GM19025 (cell line): ENCODE results near the gene MAN1C1.

Source experiments
- ATAC-seq: cut with Tn5 transposase; IDR thresholded peaks from one replicate; pipeline ENCODE4 v1.9.1; 2021; ENCODE audit warnings: mild to moderate bottlenecking, low read depth, moderate library complexity; ENCODE audit not compliant: unreplicated experiment

Gene MAN1C1

GRCh38 chr1:25793585-25794170 lies 177.1 kb downstream of the MAN1C1 start:
- no peak for ATAC-seq

GRCh38 chr1:25794325-25794724 lies 177.7 kb downstream of the MAN1C1 start:
- no peak for ATAC-seq

- ATAC-seq: no peak
Measured at GRCh38 chr1:25795211-25795610, 178.6 kb downstream of the MAN1C1 start.

DNA sequence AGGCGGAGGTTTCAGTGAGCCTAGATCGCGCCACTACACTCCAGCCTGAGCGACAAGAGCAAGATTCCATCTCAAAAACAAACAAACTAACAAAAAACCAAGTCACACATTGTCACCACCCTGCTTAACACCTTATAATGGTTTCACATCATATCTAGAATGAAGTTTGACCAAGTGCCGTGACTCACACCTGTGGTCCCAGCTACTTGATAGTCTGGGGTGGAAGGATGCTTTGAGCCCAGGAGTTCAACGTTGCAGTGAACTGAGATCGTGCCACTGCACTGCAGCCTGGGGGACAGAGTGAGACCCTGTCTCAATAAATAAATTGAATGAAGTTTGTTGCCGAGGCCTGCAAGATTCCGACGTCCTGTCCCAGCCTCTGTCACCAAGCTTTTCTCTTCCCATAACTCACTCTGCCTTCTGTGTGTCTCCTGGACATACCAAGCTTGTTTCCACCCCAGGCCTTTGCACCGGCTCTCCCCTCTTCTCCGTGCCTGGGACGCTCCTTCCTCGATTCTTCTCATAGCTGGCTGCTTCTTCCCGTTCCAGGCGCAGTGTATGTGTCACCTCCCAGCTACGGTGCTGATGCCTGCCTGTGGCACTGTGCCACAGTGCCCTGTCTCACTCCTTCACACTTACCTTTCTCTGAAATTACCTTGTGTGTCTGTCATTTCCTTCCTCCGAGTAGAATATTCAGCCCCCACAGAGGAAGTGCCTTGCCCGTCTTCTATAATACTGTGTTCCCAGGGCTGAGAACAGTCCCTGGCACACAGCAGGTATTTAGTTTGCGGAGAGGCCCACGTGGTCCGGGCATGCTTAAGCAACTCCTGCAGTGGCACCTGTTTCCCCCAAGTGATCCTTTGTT lies 179.6 kb downstream of the MAN1C1 start:
- no peak for ATAC-seq

DNA sequence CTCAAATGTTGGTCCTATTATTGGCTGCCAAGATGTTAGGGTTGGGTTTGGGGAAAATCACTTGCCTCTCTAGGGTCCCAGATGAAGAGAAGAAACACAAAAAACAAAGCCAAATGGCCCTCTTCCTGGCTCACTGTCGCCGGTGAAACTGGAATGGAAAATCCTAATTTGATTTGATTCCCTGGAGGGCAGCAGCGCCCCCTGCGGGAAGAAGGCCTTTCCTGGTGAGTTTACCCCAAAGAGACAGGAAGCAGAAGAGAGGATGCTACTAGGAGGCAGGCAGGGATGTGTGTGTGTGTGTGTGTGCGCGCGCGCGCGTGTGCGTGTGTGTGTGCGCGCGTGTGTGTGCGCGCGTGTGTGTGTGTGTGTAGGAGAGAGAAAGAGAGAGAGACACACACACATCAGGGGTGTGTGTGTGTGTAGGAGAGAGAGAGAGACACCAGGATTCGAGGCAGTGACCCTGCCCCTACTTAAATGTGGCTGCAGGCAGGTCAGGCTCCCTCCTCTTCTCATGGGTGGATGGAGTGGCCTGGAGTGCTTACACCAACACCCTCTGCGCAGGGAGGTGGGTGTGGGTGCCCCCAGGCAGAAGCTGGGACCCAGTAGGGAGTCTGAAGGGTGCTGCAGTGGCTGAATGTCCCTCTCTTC lies 180.3 kb downstream of the MAN1C1 start:
- no peak for ATAC-seq

DNA sequence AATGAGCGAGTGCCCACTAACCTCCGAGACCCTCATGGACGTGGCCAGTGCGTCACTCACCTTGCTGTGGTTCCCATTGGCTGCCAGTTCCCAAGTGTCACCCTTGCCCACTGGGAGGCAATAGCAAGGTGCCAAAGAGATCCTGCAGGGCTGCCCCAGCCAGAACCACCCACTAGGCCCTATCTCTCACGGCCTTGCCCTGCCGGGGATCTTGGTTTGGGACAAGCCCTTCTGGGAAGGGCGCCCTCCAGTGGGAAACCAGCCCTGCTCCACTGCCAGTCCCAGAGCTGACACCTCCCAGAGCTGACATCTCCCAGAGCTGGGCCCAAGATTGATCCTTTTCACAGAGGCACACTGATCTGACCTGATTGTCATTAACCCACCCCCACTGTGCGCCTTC lies 181.3 kb downstream of the MAN1C1 start:
- no peak for ATAC-seq

- no peak for ATAC-seq
Measured at GRCh38 chr1:25798666-25799351, 182.2 kb downstream of the MAN1C1 start.

DNA sequence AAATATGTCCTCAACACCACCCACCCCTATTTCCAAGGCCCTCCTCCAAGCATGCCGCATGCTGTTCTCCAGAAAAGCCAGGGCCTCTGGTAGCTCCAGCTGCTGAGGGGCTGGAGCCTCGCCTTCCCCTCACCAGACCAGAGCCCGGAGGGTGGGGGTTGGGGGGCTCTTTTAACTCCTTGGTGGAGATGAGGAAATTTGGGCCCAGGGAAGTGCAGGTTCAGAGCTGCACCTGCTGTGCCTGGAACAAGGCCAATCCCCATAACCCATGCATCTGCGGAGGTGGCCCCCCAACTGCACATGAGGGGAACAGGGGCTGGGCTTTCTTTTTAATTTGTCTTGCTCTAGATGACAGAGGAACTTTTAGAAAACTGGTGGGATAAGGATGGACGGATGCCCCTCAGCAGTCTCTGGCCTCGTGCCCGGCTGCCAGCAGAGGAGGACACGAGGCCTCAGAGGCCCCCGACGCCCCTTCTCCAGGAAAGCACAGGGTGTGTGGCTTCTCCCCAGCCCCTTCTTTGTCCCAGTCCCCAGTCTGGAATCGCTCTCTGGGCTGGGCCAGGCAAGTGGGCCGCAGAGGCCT lies 182.9 kb downstream of the MAN1C1 start:
- ATAC-seq: no peak

GRCh38 chr1:25799935-25800702 lies 183.5 kb downstream of the MAN1C1 start, which contains the start of gene SELENON:
SELENON (plus strand) TSS chr1:25800193; CDS start chr1:25800231, 38 bp downstream.
- ATAC-seq: no peak

DNA sequence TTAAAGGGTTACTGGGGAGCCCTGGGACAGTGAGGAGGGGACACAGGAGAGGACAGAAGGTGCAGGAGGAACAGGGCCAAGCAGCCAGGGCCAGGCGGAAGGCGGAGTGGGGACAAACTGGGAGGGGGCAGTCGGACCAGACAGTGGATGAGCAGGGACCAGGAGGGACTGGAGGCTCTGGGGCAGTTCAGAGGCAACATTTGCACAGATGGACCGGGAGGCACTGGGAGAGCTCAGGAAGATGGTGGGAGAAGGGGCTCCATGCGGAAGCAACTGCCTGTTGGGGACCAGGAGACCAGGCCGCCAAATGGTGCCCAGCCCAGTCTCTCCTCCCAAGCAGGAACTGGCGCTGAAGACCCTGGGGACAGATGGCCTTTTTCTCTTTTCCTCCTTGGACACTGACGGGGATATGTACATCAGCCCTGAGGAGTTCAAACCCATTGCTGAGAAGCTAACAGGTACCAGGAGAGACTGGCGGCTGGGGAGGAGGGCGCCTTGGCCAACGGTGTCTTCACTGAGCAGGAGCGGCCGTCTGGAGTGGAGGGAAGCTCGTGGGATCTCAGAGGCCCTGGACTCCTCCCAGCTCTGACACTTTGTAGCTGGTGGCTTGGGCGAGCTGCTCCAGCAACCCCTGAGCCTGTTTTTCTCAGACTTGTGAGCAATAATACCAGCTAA lies 184.2 kb downstream of the MAN1C1 start:
- no peak for ATAC-seq

- no peak for ATAC-seq
Measured at GRCh38 chr1:25802915-25803314, 186.3 kb downstream of the MAN1C1 start.

DNA sequence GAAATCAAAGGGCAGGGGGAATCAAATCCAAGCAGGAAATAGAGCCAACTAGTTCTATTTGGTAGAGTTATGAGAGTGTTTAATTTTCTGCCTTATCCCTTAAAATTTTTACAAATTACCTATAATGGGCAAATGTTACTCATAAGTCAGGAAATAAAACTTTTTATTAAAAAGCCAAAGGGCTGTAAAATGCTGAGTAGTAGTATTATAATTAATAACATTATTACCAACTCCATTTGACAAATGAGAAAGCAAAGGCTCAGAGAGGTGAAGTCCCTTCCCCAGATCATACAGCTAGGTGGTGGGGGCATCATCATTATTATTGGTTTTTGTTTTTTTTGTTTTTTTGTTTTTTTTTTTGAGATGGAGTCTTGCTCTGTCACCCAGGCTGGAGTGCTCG lies 186.8 kb downstream of the MAN1C1 start:
- ATAC-seq: no peak

DNA sequence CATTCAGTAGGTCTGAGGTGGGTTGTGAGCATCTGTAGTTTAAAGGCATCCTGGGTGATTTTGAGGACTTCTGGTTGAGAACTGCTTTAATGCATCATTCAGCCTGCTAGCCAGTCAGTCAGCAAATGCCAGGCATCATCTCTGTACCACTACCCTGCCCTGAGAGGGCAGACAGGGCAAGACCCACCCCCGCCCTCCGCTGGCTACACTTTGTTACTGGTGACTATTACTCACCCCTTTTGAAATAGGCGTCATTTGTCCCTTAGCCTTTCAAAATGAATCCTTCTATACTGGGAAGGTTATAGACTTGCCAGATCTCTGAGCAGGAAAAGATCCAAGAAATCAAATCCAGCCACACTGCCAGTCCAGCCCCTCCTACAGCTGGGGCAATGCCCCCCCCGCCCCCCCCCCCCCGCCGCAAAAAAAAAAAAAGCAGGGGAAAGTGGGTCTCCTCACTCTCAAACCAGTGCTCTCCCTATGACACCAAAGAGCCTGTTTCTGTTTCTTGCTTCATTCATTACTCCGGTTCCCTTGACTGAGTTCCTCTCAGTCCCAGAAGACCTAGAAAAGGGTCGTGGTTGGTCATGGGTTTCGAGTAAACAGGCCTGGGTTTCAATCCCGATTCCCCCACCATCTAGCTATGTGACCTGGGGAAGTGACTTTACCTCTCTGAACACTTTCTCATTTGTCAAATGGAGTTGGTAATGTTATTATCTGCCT lies 187.8 kb downstream of the MAN1C1 start:
- no peak for ATAC-seq

DNA sequence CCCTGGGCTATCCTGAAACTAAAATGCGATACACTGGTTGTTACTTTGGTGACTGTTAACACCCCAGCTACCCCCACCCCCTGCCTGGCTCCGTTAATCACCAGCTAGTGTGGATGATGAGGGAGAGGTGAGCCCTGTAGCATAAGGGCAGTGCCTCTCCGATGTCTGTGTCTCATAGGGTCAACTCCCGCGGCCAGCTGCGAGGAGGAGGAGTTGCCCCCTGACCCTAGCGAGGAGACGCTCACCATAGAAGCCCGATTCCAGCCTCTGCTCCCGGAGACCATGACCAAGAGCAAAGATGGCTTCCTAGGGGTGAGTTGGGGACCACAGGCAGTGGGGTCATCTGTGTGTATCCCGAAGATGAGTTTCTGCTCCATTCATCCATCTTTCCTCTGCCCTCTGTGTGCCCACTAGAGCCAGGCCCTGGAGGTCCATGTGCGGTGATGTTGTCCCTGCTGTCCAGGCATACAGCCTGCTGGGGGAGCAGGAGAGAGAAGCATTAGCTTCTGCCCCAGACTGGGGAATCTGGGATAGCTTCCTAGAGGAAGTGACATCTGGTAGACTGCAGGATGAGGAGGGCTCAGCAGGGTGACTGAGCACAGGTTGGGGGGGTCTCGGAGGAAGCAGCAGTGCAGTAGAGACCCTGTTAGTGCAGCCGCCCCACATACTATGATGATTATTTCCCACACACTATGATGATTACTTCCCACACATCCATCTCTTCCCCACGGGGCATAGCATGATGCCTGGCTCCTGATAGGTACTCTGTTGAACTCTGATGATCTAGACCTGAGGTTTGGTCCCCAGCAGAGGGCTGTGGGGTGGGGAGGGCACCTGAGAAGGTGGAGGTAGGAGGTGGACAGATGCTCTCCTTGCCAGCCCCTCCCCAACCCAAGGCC lies 188.6 kb downstream of the MAN1C1 start:
- no peak for ATAC-seq

DNA sequence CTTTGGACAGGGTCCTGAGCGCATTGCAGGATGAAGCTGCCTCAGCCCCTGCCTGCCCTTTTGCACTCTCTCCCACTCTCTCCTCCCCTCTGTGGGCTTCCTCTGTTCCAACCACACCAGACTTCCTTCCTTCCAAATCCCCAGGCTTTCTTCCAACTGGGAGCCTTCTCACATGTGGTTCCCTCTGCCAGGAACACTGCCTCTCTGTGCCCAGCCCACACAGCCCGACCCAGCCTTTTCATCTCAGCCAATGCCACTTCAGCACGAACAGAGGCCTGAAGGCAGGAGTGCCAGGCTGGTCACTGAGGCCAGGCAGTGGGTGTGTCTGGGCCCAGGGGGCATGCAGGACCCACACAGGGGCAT lies 189.3 kb downstream of the MAN1C1 start:
- ATAC-seq: no peak

- ATAC-seq: no peak
Measured at GRCh38 chr1:25806418-25806817, 189.8 kb downstream of the MAN1C1 start.

DNA sequence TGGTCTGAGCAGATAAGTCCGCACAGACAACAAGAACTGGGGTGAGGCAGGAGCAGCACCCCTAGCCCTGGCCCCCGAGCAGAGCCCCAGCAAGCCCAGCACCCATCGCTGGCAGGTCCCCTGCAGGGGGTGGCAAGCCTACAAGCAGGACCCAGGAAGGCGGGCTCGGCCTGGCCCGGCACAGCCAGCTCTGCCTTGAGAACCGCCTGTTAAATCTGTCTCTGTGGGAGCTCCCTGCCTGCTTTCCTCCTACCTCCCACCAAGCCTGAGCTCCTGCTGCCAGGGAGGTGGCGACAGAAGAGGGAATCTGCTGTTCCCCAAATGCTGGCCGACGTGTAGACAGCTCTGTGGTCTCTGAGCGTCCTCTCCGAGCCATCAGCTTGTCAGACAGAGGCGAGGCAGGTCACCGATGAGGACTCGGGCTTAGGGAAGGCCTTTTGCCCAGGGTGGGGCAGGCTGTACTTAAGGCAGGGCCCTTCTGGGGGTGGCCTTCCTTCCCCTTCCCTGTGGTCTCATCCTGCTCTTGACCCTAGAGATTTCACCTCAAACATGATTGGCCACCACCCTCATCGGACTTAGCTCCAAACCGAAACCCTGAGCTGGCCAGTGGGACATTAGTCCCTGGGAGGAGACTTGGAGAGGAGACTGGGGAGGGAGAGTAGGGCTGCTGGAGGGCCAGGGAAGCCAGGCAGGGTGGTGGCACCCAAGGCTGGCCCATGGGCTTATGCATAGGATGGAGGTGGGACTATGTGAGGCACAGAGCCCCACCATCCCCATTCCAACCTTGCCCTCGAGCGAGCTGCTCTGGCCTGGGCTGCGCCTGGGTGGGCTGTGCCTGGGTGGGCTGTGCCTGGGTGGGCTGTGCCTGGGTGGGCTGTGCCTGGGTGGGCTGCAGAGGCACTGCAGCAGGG lies 191.1 kb downstream of the MAN1C1 start:
- ATAC-seq: no peak
